DOHH2 (cell line): ENCODE results near the gene PHF21B.

Source experiments
- CTCF ChIP-seq: fragments of 200-600 bp; sonication (generic); IDR thresholded peaks from one replicate; pipeline ENCODE4 v1.5.1; 2014; ENCODE audit warnings: antibody characterized with exemption, mild to moderate bottlenecking, low read depth, low read length; ENCODE audit not compliant: poor library complexity, severe bottlenecking
- EZH2phosphoT487 ChIP-seq: fragments of 200-600 bp; sonication (generic); IDR thresholded peaks from 2 replicates; pipeline ENCODE4 v1.6.1; 2017; ENCODE audit warnings: borderline replicate concordance, mild to moderate bottlenecking, antibody characterized with exemption, low read length, moderate library complexity, mixed read lengths

GRCh38 chr22:44890416-44891292, 119.2 kb downstream of the PHF21B start:
- TF ChIP-seq CTCF: no peak
- TF ChIP-seq EZH2phosphoT487: no peak
